Endothelial cell of umbilical vein (primary cell): ENCODE measurements around the gene VIPAS39.

ENCODE experiments used
- CTCF ChIP-seq, 2 donors: IDR thresholded peaks; 1 replicate in 1 of 2; 2 replicates in 1 of 2; pipeline ENCODE4 v1.5.1; 2011; ENCODE audit warnings: low read length in 2 of 2, mild to moderate bottlenecking in 2 of 2, moderate library complexity in 2 of 2, control low read depth in 1 of 2, inconsistent platforms in 1 of 2, low read depth in 1 of 2; ENCODE audit not compliant: insufficient read depth in 1 of 2; ENCODE audit errors: extremely low read depth in 1 of 2
- GATA2 ChIP-seq: IDR thresholded peaks from 2 replicates; pipeline ENCODE4 v1.7.0; 2011; ENCODE audit warnings: low read depth, mild to moderate bottlenecking, moderate library complexity, mixed read lengths, low read length; ENCODE audit not compliant: insufficient read length, insufficient read depth
- MAX ChIP-seq: IDR thresholded peaks from 2 replicates; pipeline ENCODE4 v1.6.1; 2011; ENCODE audit not compliant: insufficient read depth, insufficient read length
- POLR2A ChIP-seq: IDR thresholded peaks from 2 replicates; pipeline ENCODE4 v1.6.1; 2012; ENCODE audit warnings: low read depth, mild to moderate bottlenecking, control low read depth, low read length

- TF ChIP-seq CTCF (IDR thresholded peaks at IDR 0.05; ENCODE audit: extremely low read depth in 1 of 2, insufficient read depth in 1 of 2, low read depth in 1 of 2, low read length in 2 of 2), result no peak
- no peak for TF ChIP-seq GATA2
- no peak for TF ChIP-seq POLR2A
- no peak for TF ChIP-seq MAX
Observed at GRCh38 chr14:77470224-77470870, 12.9 kb upstream of the VIPAS39 start.
